Smooth muscle cell (in vitro differentiated cells): Measurements from ENCODE around the gene RNF130. TPM values are rescaled to one million over a fixed set of nuclear protein-coding genes. Genes with fewer than 3 reads are reported as not detected.

Experiments
- DNase-seq: peaks from one replicate; lab custom pipeline; 2025; ENCODE audit not compliant: unreplicated experiment; lab: John Stamatoyannopoulos, UW
- H2AFZ ChIP-seq: fragments of 200-600 bp; sonication (generic); 2 replicates; pipeline ENCODE4 v1.6.0; 2016; ENCODE audit warnings: antibody characterized with exemption, low read depth, mild to moderate bottlenecking
- H3F3A ChIP-seq: fragments of 200-600 bp; sonication (generic); 2 replicates; pipeline ENCODE4 v1.6.0; 2017; ENCODE audit warnings: antibody characterized with exemption, low read depth
- H3K27ac ChIP-seq: fragments of 200-600 bp; sonication (generic); 2 replicates; pipeline ENCODE4 v1.5.1; 2016; ENCODE audit warnings: low read depth, mild to moderate bottlenecking
- H3K27me3 ChIP-seq: fragments of 200-600 bp; sonication (generic); 2 replicates; pipeline ENCODE4 v1.6.1; 2016; ENCODE audit warnings: low read depth, mild to moderate bottlenecking
- H3K36me3 ChIP-seq: fragments of 200-600 bp; sonication (generic); 2 replicates; pipeline ENCODE4 v1.5.1; 2016; ENCODE audit warnings: low read depth
- H3K4me1 ChIP-seq: fragments of 200-600 bp; sonication (generic); 2 replicates; pipeline ENCODE4 v1.5.1; 2016; ENCODE audit warnings: low read depth
- H3K4me2 ChIP-seq: fragments of 200-600 bp; sonication (generic); 2 replicates; pipeline ENCODE4 v1.6.0; 2016; ENCODE audit warnings: mild to moderate bottlenecking
- H3K4me3 ChIP-seq: fragments of 200-600 bp; sonication (generic); 2 replicates; pipeline ENCODE4 v1.5.1; 2016; ENCODE audit warnings: mild to moderate bottlenecking
- H3K79me2 ChIP-seq: fragments of 200-600 bp; sonication (generic); 2 replicates; pipeline ENCODE4 v1.6.0; 2016; ENCODE audit warnings: low read depth, mild to moderate bottlenecking
- H3K9ac ChIP-seq: fragments of 200-600 bp; sonication (generic); 2 replicates; pipeline ENCODE4 v1.6.0; 2016; ENCODE audit warnings: low read depth
- H3K9me3 ChIP-seq: fragments of 200-600 bp; sonication (generic); replicated peaks from 2 replicates; pipeline ENCODE4 v1.5.1; 2016; ENCODE audit warnings: low read depth
- H4K20me1 ChIP-seq: fragments of 200-600 bp; sonication (generic); 2 replicates; pipeline ENCODE4 v1.6.0; 2016; ENCODE audit warnings: low read depth
- WGBS: methylation state at CpG from one replicate; pipeline ENCODE4 v1.1.7; 2016; ENCODE audit warnings: low lambda C conversion rate; 5-methylcytosine and 5-hydroxymethylcytosine counted together
- polyA plus RNA-seq: library from polyadenylated mRNA; unstranded; fragments of >200 nt; fragmentation: Nextera tagmentation; extraction: Ambion mirVana; gene quantifications from 2 replicates; pipeline ENCODE4 v1.2.1, GENCODE V29; 2016
- total RNA-seq: library from RNA; depleted of rRNA; stranded (reverse); fragments of >200 nt; gene quantifications from 2 replicates; pipeline ENCODE4 v1.2.3, GENCODE V29; 2014
- TF ChIP-seq, protein P1 (sequence below): fragments of 200-600 bp; sonication (generic); IDR thresholded peaks from 2 replicates; pipeline ENCODE4 v1.5.1; 2017; ENCODE audit warnings: borderline replicate concordance, mild to moderate bottlenecking, antibody characterized with exemption; ENCODE audit not compliant: insufficient read depth, poor library complexity, severe bottlenecking

The RNF130 gene
- total and polyA plus RNA-seq, 2 experiments from 2014 or later, result 32.4 to 37.5 TPM

DNA sequence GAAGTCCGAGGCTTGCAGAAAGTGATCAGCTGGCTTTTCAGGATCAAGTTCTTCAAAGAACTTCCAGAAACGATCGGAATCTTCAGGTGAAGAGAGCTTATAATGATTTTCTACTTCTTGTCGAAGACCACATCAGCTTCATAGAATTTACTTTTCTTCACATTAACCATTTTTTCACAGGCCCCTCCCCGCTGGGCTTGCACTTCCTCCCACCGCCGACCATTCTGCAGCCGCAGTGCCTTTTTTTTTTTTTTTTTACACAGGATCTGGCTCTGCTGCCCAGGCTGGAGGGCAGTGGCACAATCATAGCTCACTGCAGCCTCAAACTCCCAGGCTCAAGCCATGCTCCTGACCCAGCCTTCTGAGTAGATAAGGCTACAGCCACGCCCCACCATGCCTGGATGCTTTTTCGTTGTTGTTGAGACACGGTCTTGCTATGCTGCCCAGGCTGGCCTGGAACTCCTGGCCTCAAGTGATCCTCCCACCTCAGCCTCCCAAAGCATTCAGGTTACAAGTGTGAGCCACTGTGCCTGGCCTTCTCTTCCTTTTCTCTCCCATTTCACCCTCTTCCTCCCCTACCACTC, 15.3 kb upstream of the RNF130 start:
- 93% methylated on average over 11 of the region's 11 CpGs for WGBS

DNA sequence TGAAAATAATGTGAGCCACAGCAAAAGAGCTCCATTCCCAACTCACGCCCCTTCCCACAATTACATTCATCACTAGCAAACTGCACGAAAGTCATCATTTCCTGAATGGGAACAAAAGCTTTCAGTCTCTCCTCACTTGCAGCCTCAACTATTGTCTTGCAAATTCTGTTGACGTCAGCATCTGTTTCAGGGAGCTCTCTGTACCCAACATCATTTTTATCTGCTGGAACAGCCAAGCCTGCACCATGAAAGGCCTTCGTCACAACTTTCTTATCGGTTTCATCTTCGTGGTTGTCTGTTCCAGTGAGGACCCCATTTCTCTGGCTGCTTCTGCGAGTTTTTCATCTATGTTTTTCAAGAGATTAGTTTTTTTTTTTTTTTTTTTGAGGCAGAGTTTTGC, 14.3 kb upstream of the RNF130 start:
- DNase-seq, result no peak
- 64% methylated on average over 7 of the region's 7 CpGs for WGBS
- H3F3A ChIP-seq, result no peaks in the 10 kb centered on the region

More for the DNA sequence above, 15.3 kb upstream of the RNF130 start:
- H2AFZ ChIP-seq, result no peak overlapping the region
- H3K79me2 ChIP-seq, result no peaks in the 10 kb centered on the region
- H3K9ac ChIP-seq, result no peak overlapping the region
- TF ChIP-seq, protein P1, sequence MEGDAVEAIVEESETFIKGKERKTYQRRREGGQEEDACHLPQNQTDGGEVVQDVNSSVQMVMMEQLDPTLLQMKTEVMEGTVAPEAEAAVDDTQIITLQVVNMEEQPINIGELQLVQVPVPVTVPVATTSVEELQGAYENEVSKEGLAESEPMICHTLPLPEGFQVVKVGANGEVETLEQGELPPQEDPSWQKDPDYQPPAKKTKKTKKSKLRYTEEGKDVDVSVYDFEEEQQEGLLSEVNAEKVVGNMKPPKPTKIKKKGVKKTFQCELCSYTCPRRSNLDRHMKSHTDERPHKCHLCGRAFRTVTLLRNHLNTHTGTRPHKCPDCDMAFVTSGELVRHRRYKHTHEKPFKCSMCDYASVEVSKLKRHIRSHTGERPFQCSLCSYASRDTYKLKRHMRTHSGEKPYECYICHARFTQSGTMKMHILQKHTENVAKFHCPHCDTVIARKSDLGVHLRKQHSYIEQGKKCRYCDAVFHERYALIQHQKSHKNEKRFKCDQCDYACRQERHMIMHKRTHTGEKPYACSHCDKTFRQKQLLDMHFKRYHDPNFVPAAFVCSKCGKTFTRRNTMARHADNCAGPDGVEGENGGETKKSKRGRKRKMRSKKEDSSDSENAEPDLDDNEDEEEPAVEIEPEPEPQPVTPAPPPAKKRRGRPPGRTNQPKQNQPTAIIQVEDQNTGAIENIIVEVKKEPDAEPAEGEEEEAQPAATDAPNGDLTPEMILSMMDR, result no peak
- no peaks in the 10 kb centered on the region for H3F3A ChIP-seq
- no peaks in the 10 kb centered on the region for H3K36me3 ChIP-seq
- no peaks in the 10 kb centered on the region for H4K20me1 ChIP-seq
- H3K4me1 ChIP-seq, result peaks cover 24% of the 10 kb centered on the region
- no peak overlapping the region for H3K27ac ChIP-seq
- H3K4me2 ChIP-seq, result no peak overlapping the region
- no peaks in the 10 kb centered on the region for H3K9me3 ChIP-seq
- no peaks in the 10 kb centered on the region for H3K27me3 ChIP-seq
- no peak overlapping the region for H3K4me3 ChIP-seq
- no peak for DNase-seq

DNA sequence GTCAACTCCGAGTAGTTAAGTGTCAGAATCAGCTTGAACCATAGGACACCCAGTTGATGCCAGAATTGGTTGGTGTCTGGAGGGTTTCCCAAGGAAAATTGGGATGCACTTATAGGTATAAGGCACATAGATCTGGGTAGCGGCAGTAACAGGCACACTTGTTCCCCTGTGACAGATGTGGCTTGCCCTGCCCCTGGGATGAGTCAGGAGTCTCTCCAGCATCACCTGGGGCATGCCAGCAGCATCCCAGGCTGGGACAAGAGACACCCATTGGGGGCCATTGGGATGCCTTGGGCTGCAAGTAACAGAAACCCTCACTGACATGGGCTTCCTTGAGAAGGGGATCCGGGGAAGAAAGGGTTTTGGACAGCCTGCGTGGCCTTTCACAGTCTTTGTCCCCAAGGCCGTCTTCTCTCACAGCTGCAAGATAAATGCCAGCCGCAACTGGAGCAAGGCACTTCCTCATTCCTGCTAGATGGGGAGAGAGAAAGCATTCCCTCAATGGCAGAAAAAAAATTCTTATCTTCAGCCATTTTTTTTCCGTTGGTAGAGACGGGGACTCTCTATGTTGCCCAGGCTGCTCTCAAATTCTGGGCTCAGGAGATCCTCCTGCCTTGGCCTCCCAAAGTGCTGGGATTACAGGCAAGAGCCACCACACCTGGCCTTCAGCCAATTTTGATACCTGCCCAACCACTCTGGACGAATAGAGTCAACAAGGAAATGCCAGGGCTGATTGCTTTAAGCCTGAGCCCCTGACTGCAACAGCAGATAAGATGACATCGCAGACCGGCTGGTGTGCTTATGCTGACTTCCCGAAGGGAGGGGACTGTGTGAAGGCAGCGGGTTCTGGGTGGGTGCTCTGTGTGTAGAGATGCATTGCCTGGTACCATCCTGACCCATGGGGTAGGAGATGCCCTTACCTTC, 13.3 kb upstream of the RNF130 start:
- no peak for DNase-seq

More for the DNA sequence above, 14.3 kb upstream of the RNF130 start:
- H2AFZ ChIP-seq, result no peak overlapping the region
- no peaks in the 10 kb centered on the region for H4K20me1 ChIP-seq
- no peak overlapping the region for H3K27ac ChIP-seq
- H3K4me3 ChIP-seq, result no peak overlapping the region
- no peak overlapping the region for H3K9ac ChIP-seq
- no peaks in the 10 kb centered on the region for H3K79me2 ChIP-seq
- no peaks in the 10 kb centered on the region for H3K9me3 ChIP-seq
- no peak overlapping the region for H3K4me2 ChIP-seq
- TF ChIP-seq, protein P1, result no peak
- no peaks in the 10 kb centered on the region for H3K36me3 ChIP-seq
- H3K27me3 ChIP-seq, result no peaks in the 10 kb centered on the region
- H3K4me1 ChIP-seq, result peaks cover 24% of the 10 kb centered on the region

More for the DNA sequence above, 13.3 kb upstream of the RNF130 start:
- Histone ChIP-seq H3K36me3 (no peaks in the 10 kb centered on the region), H3K9me3 (no peaks in the 10 kb centered on the region), H3K79me2 (no peaks in the 10 kb centered on the region), H4K20me1 (no peaks in the 10 kb centered on the region), H2AFZ (no peak overlapping the region), H3K27ac (no peak overlapping the region), H3K9ac (no peak overlapping the region), H3K27me3 (no peaks in the 10 kb centered on the region), H3K4me2 (peak overlapping the region; percentile 73), H3K4me1 (peaks cover 21% of the 10 kb centered on the region), H3F3A (no peaks in the 10 kb centered on the region), H3K4me3 (no peak overlapping the region)
- WGBS, result 30% methylated on average over 13 of the region's 13 CpGs
- TF ChIP-seq, protein P1, result no peak
